Umbilical cord (tissue), 2 donors: ENCODE measurements around the gene CTNND2. TPM values are rescaled to one million over a fixed set of nuclear protein-coding genes. Genes with fewer than 3 reads are reported as not detected.

Experiments
- DNase-seq: peaks from one replicate; pipeline ENCODE4 v3.0.0-alpha.2; 2015; ENCODE audit warnings: low spot score
- total RNA-seq: library from RNA; depleted of rRNA; stranded (reverse); fragments of >200 nt; gene quantifications from one replicate; pipeline ENCODE4 v1.2.3, GENCODE V29; 2014; ENCODE audit warnings: low replicate concordance; ENCODE audit not compliant: insufficient read depth

CTNND2 gene
- total RNA-seq, 1 donor from 2014 or later: 8.7 TPM

- DNase-seq: no peak
These were observed 381.4 kb downstream of the CTNND2 start for GRCh38 chr5:11522796-11523195.

DNA sequence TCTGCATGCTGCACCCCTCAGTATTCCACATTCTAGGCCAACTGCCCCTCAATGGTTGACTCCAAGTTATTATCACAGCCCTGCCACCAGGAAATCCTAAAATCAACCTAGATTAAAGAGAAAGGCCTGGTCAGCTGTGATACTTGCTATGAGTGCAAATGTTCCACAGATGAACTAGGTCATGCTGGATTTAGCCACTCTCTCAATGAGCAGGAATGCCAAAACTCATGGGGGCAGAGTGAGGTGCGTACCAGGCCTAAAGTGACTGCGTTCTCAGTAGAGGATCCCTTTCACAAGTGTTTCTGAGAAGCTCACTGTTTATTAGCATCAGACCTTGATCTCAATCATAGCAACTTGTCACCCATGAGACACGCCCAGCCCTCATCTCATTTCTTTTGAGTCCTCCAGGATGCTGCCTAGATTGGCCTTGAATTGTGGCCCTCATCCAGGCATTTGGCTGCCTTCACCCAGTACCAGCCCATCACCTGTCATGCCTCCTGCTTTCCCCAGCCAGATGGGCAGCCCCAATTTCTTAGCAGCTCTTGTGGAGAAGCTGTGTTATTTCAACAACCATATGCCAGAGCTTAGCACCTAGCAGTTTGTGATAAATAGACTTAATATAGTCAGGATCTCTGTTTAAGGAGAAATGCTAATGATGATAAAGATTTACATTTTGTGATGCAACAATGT, 383.9 kb downstream of the CTNND2 start:
- no peak for DNase-seq

DNA sequence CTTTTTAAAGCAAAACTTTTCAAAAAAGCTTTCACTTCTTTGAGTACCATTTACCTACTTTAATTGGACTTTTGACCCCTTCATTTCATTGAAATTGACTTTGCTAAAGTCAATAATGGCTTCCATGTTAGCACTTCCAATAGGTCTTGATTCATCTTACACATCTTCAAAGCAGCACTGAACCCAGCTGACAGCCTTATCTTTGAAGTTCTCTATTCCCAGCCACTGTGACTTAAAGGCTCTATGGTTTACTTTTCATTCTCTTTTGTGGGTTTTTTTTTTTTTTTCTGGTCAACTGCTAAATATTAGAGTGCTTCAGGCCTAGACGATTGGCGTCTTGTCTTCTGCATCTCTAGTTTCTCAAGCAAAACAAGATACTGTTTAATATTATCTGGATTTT, 385.0 kb downstream of the CTNND2 start:
- peak; percentile 65 for DNase-seq

GRCh38 chr5:11518676-11519075, 385.6 kb downstream of the CTNND2 start:
- DNase-seq: no peak

- no peak for DNase-seq
These were observed 389.4 kb downstream of the CTNND2 start for GRCh38 chr5:11514705-11515432.

GRCh38 chr5:11511878-11512277, 392.4 kb downstream of the CTNND2 start:
- DNase-seq: no peak

DNA sequence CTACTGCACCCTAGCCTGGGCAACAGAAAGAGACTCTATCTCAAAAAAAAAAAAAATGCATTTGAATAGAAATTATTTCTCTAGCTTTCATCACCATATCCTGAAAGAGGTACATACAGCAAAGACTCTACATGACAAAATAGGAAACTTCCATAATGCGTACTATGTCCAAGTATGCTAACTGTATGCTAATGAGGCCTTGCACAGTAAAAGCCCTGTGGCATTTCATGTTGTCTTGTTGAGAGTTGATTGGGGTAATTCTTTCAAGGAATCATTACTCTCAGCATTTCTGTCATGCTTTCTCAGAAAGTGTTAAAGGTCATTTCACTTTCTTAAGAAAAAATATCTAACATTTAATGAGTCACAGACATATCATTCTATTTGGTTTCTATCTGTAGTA, 393.4 kb downstream of the CTNND2 start:
- DNase-seq: no peak

DNA sequence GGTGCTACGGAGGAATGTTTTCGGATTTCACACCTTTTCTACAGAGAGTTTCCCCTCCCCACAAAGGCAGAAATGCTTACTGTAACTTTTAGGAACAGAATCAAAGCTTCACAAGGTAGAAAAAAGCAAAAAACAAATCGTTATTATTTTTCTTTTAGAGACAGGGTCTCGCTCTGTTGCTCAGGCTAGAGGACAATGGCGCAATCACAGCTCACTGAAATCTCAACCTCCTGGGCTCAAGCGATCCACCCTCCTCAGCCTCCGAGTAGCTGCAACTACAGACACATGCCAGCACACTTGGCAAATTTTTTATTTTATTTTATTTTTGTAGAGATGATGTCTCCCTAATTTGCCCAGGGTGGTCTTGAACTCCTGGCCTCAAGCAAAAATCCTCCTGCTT, 394.5 kb downstream of the CTNND2 start:
- no peak for DNase-seq

DNA sequence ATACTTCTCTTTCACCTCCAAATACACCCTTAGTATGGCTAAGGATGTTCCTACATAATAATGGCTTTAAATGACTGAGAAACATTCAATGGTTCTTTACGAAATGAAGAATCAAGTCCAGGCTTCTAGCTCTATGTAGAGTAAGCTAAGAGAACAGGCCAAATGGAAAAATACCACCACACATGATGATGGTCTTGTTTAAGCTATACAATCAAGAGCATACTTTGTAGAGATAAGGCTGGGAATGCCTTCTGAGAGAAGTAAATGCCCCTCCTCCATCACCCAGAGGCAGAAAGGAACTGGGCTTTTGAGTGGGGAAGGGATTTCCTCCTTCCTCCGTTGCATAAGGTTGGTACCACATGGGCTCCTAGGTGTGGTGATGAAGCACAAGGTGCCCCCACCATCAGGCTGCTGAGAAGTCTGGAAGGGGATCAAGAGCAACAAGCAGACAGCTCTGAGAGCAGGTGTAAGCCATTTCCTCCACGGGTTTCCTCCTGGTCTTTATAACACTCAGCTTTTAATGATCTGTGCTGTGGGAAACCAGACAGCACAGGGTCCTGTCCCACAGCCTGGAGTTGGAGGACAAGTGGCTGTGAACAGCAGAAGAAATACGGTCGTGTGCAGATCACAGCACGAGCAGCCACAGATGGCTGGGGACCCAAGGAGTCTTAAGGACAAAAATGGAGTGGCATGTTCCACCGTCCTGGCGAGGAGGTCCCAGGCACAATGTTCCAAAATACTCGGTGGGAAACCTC, 396.9 kb downstream of the CTNND2 start:
- peak; percentile 15 for DNase-seq

DNA sequence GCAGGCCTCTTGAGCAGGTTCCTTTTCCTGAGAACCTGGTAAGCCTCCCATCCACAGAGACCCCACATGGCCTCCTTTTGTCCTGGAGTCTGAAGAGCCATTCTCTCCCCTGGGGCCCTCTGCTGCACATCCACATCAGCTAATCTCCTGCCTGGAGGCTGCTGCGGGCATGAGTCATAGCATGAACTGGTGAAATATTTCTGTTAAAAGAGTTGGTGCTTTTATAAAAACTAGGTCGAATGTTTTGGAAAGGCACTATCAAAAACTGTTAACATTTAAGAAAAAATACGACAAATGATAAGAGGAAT, 399.4 kb downstream of the CTNND2 start:
- DNase-seq: peak; percentile 88

DNA sequence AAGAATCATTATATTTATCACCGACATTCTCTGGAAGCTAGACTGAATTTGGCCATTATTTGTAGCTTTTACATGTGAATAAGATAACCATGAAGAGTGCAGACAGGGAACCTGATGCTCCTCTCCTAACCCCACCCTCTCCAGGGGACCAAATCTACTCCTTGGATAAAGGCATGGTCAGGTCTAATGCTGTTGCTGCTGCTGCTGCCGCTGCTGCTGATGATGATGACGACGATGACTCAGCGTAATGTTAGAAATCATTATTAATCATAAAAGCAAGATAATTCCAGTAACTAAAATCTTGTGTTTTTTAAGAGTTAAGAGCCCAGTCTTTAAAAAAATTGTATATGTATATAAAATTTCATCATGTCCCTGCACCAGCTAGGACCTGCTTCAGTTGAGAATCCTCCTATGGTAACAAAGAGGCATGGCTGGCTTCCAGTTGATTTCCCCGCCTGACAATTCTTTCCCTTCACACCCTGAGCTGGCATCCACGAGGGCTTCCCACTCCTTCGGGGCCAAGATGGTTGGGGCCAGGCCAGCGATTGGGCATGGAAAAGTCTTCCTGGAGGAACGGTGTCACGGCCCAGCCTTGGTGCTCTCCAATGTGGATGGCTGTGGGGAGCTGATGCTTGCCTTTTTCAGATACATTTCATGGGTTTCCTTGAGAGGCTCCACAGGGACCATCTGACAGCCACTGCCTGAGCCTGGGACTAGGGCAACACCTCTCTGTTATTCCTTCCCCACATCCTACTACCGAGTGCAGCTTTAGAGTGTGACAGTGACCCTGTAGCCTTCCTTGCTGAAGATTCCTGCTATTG, 400.0 kb downstream of the CTNND2 start:
- DNase-seq: no peak

- DNase-seq: no peak
These were observed 401.5 kb downstream of the CTNND2 start for GRCh38 chr5:11502783-11503182.

DNA sequence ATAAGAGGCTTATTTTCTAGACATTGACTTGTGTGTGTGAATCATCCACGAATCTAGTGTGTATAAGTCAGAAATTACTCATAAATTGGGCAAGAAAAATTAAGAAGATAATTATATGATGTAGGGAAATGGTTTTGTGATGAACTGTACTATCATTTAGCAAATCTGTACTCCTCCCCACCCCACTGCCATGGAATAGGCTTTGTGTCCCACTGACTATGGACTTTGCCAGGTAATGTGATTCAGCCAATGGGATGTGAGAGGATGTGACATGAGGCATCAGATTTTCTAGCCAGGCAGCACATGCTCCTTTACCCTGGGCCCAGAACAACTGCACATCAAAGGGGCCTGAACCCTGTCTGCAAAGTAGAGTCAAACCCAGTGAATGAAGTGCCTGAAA, 406.6 kb downstream of the CTNND2 start:
- DNase-seq: no peak

DNA sequence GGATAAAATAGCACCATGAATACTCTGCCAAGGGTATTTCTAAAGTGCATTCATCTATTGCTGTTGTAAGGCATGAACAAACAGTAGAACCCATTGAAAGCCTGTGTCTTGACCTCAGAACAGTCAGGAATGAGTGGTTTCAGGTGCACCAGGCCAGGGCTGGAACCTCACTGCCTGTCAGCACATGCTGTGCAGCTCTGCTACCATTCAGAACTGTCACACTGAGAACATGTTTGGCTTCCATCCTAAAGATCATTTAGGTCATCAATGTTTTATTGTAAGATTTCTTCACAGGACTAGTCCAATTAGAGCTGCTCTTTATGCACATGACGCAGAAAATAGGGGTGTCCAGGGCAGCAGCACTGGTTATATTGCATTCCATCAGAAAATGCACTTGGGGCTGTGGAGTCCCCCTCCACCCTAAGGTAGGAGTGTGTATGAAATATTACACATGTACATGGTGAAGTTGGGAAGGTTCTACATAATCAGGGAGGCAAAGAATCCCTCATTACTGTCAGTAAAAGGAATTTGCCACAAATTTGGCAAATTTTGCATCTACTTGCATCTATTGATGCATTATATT, 408.0 kb downstream of the CTNND2 start:
- peak; percentile 59 for DNase-seq

DNA sequence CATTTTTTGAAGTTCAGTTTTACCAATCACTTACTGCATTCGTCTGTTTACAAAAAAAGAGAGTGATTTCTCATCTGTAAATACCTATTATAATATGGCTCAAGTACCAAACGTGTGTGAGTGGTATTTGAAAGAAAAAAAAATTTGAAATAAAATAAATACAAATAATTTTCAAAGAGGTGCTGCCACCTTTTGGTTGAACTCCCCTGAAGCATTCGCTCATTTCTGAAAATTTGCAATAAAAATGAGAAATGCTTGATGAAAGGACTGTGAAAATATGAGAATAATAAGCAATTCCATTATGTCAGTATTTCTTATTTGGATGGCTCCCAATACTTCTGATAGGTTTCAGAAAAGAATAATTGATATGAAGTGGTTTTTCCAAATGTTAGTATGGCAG, 409.9 kb downstream of the CTNND2 start:
- DNase-seq: no peak

DNA sequence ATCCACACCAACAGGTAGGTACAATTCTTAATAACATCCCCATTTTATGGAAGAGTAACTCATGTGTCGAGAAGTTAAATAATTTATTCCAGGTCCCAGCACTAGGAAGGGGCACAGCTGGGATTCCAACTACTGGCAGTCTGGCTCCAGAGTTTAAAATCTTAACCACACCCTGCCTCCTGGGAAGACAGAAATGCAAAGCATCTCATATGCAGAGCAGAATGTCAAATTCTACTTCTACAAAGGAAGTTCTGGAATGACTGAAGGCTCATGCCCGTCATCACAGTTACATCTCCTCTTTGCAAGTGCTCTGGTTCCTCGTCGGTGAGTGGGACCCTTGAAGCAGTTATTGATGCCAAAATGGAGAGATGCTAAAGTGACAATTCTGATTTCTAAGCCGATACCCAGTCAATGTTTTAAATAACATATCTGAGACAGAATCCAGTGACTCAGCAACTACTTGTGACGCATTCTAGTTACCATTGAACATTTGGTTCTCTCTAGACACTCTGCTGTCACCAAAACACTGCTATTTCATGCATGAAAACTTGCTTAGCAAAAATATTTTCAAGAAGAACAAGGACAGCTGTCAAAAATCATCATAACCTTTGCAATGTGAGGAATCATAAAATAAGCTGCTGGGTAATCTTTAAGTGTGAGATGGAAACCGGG, 412.7 kb downstream of the CTNND2 start:
- no peak for DNase-seq

DNA sequence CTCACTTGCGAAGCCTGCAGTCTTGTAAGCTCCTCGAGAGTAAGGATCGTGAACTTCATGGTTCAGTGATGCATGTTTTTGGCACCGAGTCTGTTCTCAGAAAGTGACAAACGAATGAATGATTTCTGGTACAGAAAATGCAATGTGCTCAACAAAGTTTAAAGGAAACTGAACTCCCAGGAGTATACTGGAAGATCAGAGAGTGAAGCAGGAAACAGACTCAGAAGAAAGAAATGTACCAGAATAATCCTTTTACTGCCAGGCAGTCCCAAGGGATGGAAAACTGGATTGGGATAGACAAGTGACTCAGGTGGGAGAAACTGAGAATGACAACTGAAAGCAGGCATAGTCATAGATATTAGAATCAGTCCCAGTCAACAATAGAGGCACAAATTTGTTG, 420.6 kb downstream of the CTNND2 start:
- no peak for DNase-seq

- DNase-seq: no peak
These were observed 422.2 kb downstream of the CTNND2 start for GRCh38 chr5:11482011-11482410.

GRCh38 chr5:11477786-11478185, 426.5 kb downstream of the CTNND2 start:
- no peak for DNase-seq

- no peak for DNase-seq
These were observed 427.4 kb downstream of the CTNND2 start for GRCh38 chr5:11476866-11477265.
